ENCODE measurements around the gene TP53TG5.
A peak's percentile ranks its signal among the peaks of the same experiment; 100 is the strongest.

Gene TP53TG5

GRCh38 chr20:45347936-45348778, 30.0 kb downstream of the TP53TG5 start, which contains the start of gene SDC4:
Gene SDC4, minus strand, starts transcription at chr20:45348424. Its CDS starts 40 bp downstream, at chr20:45348384.
- POLR2A ChIA-PET, result interaction anchor here (0.6 to 6.1 kb wide), 9 partner anchors 10 to 427 kb away, joined by 3 to 91 read pairs (median 3); partner anchors contain the start of gene SYS1
- TF ChIP-seq, protein P1, sequence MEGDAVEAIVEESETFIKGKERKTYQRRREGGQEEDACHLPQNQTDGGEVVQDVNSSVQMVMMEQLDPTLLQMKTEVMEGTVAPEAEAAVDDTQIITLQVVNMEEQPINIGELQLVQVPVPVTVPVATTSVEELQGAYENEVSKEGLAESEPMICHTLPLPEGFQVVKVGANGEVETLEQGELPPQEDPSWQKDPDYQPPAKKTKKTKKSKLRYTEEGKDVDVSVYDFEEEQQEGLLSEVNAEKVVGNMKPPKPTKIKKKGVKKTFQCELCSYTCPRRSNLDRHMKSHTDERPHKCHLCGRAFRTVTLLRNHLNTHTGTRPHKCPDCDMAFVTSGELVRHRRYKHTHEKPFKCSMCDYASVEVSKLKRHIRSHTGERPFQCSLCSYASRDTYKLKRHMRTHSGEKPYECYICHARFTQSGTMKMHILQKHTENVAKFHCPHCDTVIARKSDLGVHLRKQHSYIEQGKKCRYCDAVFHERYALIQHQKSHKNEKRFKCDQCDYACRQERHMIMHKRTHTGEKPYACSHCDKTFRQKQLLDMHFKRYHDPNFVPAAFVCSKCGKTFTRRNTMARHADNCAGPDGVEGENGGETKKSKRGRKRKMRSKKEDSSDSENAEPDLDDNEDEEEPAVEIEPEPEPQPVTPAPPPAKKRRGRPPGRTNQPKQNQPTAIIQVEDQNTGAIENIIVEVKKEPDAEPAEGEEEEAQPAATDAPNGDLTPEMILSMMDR (IDR thresholded peaks at IDR 0.05; ENCODE audit: insufficient read depth, low read length, missing control alignments), result no peak
- H3K4me3 ChIP-seq (ENCODE audit: low read depth, low read length), result peak within 1 kb of the TSS; percentile 84
- no peak for DNase-seq (ENCODE audit: low read depth, low spot score)
- CTCF ChIA-PET, result interaction anchor here (0.6 to 5.9 kb wide), 10 partner anchors 7 to 588 kb away, joined by 3 to 60 read pairs (median 4); partner anchors contain the start of gene SYS1

DNA sequence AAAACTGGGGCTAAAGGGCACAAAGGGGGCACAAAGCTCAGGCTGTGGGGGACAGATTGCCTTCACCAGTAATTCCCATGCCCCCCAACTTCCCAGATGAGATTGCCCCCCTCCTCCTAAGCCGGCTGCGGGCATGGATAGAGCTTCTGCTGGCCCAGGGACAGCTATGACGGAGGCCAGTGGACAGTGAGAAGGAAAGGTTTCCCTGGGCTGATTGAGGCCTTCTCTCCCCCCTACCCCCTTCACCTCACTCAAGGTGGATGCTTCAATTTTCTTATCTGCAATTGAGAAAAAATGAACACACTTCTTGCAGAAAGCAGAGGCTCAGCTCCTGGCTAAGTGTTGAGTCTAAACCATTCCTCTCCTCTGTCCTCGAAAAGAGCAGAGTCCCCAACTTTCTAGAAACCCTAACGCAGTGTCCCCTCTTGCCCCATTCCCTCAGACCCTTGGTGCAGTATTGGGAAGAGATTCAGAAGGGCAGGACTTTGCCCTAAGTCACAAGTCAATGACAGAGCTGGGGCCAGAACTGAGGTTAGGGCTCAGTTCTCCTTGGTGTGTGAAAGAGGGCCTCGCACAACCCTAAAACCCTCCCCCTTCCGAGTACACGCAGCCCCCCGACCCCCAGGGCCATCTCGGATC, 30.7 kb downstream of the TP53TG5 start:
- TF ChIP-seq, protein P1 (IDR thresholded peaks at IDR 0.05; ENCODE audit: insufficient read depth, low read length, missing control alignments), result no peak
- ChIA-PET CTCF (interaction anchor here (0.6 to 5.9 kb wide), 11 partner anchors 8 to 589 kb away, joined by 3 to 60 read pairs (median 4); partner anchors contain the start of gene SYS1), POLR2A (interaction anchor here (1.1 to 6.1 kb wide), 9 partner anchors 10 to 433 kb away, joined by 3 to 91 read pairs (median 7); partner anchors contain the start of gene SYS1)
- peak overlapping the region; percentile 84 for H3K4me3 ChIP-seq (ENCODE audit: low read depth, low read length)
- DNase-seq (ENCODE audit: low read depth, low spot score), result no peak

DNA sequence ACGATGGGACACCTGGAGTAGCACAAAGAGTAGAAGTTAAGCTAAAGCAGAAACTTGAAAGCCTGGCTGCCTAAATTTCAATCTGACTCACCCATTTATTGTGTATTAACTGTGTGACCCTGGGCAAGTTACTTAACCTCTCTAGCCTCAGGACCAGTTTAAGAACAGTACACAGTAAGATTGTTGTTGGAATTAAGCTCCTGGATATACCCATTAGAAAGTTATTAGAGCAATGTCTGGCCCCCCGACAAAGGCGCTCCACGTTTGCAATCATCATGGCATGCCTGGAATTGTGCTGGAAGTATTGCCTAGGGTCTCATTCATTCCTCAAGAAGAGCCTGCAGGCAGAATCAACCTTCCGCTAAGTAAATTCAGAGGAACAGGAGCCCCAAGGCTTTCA, 31.3 kb downstream of the TP53TG5 start:
- ChIA-PET CTCF (interaction anchor here (0.7 to 5.9 kb wide), 8 partner anchors 8 to 90 kb away, joined by 3 to 60 read pairs (median 4); partner anchors contain the start of gene SYS1), POLR2A (interaction anchor here (0.6 to 6.1 kb wide), 8 partner anchors 9 to 434 kb away, joined by 3 to 91 read pairs (median 7); partner anchors contain the start of gene SYS1)
- peak overlapping the region; percentile 84 for H3K4me3 ChIP-seq (ENCODE audit: low read depth, low read length)
- DNase-seq (ENCODE audit: low read depth, low spot score), result no peak
- TF ChIP-seq, protein P1 (IDR thresholded peaks at IDR 0.05; ENCODE audit: insufficient read depth, low read length, missing control alignments), result no peak

DNA sequence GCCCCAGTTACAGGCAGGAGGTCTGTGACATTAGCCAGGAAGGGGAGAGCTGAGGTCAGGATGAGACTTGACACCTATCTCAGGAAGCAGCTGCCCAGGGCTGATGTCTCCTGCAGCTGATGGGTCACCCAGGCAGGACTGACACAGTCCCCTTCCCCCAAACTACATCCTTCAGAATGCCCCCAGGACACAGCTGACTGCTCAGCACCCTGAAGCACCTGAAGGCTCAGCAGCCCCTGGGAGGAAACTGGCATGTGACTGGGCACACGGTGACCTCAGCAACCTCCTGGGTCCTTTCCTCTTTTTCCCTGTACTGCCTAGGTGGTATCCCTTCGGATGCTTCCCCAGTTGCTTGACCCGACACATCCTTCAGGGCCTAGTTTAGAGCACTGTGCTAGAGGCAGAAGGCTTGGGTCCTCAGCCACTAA, 31.8 kb downstream of the TP53TG5 start:
- no peak for DNase-seq (ENCODE audit: low read depth, low spot score)
- TF ChIP-seq, protein P1 (IDR thresholded peaks at IDR 0.05; ENCODE audit: insufficient read depth, low read length, missing control alignments), result no peak
- peak overlapping the region; percentile 84 for H3K4me3 ChIP-seq (ENCODE audit: low read depth, low read length)
- ChIA-PET POLR2A (interaction anchor here (0.6 to 6.1 kb wide), 7 partner anchors 9 to 434 kb away, joined by 3 to 91 read pairs (median 7); partner anchors contain the start of gene SYS1), CTCF (interaction anchor here (1.1 to 5.9 kb wide), 5 partner anchors 9 to 91 kb away, joined by 4 to 60 read pairs (median 6); partner anchors contain the start of gene SYS1)

- DNase-seq (ENCODE audit: low read depth, low spot score), result no peak
- ChIA-PET POLR2A (interaction anchor here (0.8 to 6.1 kb wide), 5 partner anchors 8 to 434 kb away, joined by 3 to 91 read pairs (median 3); partner anchors contain the start of gene SYS1), CTCF (interaction anchor here (1.9 to 5.9 kb wide), 5 partner anchors 10 to 92 kb away, joined by 6 to 60 read pairs (median 17); partner anchors contain the start of gene SYS1)
- peak overlapping the region; percentile 84 for H3K4me3 ChIP-seq (ENCODE audit: low read depth, low read length)
- TF ChIP-seq, protein P1 (IDR thresholded peaks at IDR 0.05; ENCODE audit: insufficient read depth, low read length, missing control alignments), result no peak
Measured at GRCh38 chr20:45345104-45345936, 32.8 kb downstream of the TP53TG5 start.

Measured in AG04449 (cell line).